ENCODE results near the gene ZNF488.

The ZNF488 gene

DNA sequence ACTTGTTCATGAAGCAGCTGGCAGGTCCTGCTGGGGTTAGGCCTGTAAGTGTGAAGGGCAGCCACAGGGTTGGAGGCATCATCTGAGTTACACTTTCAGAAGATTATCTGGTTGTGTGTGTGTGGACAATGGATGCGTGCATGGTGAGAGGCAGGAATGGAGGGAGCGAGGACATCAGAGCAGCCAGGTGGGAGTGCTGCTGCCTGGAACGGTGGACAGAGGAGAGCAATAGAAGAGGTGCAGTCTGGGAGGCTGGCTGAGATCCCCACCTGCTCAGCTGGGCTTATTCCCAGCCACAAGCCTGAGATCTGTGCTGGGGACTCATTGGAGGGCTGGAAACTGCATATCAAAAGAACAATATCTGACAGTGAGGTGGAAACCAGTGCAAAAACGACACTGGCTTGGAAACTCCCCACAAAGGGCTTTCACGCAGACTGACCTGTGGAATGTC lies 17.9 kb downstream of the ZNF488 start:
- no peak for DNase-seq (ENCODE audit: low spot score)

DNA sequence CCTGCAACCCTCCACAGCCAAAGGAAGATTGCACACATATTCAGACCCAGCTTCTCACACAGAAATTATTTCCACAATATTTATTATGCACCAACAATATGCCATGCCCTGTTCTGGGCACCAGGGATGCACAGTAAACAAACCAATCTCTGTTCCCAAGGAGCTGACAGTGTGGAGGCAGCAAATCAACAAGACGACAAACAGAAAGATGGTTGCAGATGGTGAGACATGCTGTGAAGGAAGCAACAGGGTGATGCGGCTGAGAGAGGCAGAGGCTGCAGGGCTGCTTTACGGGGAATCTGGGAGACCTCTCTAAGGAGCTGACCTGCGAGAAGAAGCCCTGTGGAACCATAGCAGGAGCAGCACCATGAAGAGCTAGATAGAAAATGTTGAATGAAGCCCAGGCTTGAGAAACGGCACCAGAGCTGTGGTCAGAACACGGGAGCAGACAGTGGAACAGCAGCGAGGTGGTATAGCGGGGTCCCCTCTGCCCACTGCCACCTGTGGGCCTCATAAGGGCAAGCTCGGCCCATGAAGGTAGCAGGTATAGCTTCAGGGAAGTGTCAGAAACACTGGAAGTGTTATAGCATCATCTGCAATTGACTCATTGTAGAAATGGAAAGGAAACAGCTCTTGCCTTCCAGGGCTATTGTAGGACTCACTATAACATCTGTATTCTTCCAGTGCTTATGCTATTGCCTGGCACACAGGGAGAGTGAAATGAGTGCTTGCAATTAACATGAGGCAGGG lies 18.5 kb downstream of the ZNF488 start:
- DNase-seq (ENCODE audit: low spot score): no peak

DNA sequence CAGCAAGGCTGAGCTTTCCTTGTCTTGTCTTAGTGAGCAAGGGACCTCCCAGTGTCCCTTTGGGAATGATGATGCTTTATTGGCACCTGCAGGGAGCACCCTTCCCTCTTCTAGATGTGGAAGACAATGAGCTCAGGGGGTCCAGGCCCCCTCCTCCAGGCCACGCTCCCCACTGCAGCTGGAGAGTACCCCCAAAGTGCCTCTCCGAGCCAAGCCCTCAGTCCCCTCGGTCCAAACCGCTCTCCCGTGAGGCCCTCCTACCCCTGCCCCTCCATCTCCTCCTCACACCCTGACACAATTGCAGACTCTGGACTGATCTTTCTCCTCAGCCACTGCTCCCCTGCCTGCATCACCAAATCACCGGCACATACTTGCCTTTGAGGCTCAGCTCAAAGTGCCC lies 19.2 kb downstream of the ZNF488 start:
- DNase-seq (ENCODE audit: low spot score): no peak

DNA sequence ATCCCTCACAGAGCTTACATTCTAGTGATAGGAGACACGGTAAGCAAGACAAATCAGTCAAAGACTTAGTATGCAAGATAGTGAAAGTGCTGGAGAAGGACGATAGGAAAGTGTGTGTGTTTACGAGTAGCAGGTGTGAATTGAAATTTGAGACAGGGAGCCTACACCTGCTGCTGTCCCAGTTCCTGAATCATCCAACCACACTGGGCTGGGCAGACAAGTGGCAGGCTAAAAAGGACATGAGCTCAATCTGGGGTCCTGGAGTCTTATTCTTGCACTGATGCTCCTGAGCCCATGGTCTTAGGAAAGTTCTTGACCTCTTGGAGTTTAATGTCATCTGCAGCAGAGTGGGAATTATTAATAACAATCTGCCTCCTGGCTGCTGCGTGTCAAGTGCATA lies 19.7 kb downstream of the ZNF488 start:
- no peak for DNase-seq (ENCODE audit: low spot score)

DNA sequence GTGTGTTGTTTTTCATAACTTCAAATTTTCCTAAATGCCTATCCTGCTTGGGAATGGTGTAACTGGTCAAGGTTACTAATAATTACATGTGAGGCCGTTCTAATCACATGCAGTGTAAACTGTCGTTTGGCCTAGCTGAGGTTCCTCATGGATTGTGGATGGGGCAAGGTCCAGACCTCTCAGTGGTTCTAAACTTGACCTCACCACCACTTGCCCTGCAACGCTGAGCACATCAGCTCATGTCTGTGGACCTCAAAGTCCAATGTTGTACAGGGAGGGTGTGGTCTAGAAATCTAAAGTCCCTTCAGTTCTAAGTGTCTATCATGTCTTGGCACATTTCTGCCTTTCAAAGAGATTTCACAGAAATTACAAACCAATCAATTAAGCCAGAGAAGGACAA lies 20.3 kb downstream of the ZNF488 start:
- no peak for DNase-seq (ENCODE audit: low spot score)

DNA sequence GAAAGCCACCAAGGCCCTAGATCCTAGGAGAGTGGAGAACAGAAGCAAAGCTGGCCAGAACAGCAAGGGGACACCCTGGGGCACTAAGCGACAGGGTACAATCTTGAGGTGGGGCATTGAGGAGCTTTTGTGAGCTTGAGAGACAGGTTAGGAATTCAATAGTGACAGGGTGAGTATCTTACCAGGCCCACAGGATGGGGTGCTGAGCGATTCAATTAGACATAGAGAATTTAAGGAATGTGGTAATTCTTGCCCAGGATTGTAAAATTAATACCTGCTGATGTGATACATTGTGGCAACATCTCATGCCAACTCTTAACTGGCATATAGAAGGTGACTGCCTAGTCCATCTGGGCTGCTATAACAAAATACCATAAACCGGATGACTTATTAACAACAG lies 21.9 kb downstream of the ZNF488 start:
- no peak for DNase-seq (ENCODE audit: low spot score)

DNA sequence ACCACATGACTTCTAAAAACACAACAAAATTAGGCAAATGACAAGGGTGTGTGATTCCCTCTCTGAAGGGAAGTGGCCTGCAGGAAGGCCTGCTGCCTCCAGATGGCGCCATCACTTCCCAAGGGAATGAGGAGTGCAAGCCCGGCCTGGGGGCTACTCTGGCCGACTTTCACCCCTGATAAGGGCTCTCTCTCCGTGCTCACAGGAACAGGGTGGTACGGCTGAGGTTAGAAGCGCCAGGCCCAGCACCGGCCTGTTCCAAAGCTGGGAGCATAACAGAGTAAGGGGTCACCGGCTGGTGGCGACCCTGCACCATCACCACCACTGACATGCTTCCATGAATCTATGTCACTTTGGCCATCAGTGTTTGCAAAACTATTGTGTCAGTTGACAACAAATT lies 22.8 kb downstream of the ZNF488 start:
- peak; percentile 39 for DNase-seq (ENCODE audit: low spot score)

DNA sequence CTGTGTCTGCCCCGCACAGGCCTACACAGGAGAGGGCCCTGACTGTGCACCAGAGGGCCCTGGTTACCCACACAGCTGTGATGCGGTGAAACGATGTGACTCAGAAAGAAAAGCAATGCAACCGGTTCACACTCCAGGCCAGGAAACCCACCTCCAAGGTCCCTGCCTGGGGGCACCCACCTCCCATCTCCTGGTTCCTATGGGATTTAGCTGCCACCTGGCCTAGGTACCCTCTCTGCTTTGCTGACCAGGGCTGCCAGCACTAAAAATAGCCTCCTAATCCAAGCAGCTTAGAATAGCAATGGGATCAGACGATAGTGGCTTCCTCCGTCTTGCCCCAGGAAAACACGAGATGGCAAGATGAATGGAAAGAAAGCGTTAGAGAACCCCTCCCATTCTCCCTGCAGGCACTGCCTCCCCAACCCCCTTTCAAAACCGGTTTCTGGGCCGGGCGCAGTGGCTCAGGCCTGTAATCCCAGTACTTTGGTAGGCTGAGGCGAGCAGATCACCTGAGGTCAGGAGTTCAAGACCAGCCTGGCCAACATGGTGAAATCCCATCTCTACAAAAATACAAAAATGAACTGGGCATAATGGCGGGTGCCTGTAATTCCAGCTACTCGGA lies 23.6 kb downstream of the ZNF488 start:
- DNase-seq (ENCODE audit: low spot score): no peak

DNA sequence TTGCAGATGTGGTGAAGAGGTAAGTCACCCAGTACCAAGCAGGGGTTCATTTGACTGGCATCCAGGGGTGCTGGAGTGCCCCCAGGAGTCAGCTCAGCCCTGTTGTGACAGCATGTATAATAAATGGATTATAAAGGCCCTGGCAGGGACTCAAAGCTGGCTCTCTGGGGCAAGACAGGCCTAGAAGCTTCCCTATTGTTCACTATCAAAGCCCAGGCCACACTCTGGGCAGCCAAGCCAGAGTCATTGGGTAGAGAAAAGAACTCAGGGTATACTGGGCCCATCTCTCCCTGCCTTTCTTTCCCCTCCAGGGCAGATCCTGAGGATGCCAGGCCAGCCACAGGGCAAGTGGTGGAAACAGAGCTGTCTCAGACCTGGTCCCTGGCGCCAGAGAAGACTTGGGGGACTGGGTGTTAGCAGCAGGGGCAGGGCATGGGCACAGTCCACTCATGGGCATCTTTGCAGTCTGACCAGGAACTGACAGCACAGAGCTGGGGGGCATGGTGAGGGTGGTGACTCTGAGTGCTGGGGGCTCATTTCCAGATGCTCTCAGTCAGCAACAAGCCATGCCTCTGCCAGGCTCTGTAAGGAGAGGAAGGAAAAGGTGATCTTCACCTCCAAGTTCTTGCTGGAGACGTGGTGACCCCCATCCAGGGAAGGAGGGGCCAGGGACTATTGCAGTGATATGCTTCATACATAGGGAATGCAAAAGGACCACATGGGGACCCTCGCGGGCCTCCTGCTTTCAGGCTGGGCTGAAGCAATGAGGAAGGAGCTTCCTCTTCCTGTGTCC lies 24.3 kb downstream of the ZNF488 start:
- peak; percentile 26 for DNase-seq (ENCODE audit: low spot score)

DNA sequence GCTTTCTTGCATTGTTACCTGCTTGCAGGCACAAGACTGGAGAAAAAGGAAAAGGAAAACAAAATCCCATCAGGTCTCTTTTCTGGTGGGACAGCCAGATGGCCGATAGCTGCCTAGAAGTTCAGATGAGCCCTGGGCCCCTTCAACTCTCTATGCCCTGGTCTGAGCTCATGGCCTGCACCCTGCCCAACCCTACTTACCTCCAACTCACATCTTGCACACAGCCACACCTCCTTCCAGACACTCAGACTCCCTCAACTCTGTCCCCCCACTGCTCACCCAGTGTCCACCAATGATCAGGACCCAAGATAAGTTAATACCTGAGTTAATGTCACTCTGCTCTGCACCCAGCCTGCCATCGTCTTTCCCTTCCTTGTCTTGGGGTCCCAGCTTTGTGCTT lies 25.0 kb downstream of the ZNF488 start:
- DNase-seq (ENCODE audit: low spot score): no peak

DNA sequence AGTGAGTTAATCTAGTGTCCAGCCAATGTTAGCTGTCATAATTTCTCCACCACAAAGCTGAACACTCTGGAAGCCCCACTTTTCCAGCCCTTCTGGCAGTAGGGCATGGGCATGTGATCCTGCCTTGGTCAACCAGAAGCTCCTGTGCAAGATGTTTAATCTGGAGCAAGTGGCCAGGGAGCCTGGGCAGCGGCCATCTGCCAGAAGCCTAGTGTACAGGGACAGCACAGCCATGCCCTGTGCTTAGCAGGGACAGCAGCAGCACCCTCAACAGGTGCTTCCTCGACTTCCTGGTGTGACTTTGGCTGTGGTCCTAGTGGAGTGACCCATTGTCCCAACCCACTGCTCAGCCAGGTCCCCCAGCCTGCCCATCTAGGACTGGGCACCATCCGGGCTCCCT lies 25.6 kb downstream of the ZNF488 start:
- no peak for DNase-seq (ENCODE audit: low spot score)

DNA sequence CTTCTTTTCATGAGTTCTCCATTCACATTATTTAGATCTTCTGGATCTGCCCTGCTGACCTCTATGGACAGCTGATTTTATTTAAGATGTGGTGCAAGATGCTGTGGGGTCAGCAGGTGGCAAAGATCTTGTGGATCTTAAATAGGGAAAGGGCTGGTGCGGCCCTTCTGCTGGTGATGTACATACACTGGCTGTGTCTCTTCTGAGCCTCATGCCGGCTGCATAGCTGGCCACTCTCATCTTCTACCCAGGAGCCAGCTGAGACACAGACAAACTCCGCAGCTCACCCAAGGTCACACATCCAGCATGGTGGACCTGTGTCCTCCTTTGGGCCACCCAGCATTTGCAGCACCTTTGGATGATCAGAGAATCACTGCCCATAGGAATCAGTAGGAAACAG lies 26.2 kb downstream of the ZNF488 start:
- DNase-seq (ENCODE audit: low spot score): no peak

DNA sequence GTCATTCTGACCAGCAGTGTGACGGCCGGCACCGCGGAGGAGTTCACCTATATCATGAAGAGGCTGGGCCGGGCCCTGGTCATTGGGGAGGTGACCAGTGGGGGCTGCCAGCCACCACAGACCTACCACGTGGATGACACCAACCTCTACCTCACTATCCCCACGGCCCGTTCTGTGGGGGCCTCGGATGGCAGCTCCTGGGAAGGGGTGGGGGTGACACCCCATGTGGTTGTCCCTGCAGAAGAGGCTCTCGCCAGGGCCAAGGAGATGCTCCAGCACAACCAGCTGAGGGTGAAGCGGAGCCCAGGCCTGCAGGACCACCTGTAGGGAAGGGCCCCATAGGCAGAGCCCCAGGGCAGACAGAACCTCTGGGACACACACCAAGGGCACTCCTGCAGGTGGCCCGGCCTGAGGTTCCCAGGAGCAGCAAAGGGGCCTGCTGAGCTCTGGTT lies 26.9 kb downstream of the ZNF488 start:
- no peak for DNase-seq (ENCODE audit: low spot score)

DNA sequence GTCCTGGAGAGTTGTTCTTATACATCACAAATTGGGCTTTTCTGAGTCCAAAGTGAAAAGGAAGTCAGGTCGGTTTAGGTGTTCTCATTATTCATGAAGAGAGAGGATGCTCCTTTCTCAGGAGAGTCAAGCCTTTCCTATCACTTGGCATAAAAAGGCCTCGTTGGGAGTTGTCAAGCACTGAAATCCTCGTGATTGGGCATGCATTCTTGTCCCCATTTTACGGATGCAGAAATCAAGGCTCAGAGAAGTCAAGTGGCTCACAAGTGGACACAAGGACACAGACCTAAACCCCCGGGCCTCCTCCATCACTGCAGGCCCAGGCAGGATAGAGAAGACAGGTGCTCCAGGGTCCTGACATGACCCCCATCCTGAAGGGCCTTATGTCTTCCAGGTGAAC lies 27.4 kb downstream of the ZNF488 start:
- DNase-seq (ENCODE audit: low spot score): no peak

DNA sequence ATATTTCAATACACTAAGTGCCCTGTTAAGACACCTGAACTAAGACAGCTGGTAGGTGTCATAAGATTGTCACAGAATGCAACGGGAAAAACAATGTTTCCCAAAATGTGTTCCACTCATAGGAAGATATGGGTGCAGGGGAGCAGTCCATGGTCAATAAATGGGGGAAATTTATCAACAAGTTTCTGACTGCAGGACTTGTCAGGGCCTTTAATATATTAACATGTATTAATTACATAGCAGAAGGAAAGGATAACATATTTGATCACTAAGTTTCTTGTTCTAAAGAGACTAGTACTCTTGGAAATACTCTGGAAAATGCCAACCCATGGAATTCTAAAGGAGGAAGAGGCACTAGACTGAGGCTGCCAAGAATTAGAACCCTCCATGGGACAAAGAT lies 29.2 kb downstream of the ZNF488 start:
- DNase-seq (ENCODE audit: low spot score): no peak

DNA sequence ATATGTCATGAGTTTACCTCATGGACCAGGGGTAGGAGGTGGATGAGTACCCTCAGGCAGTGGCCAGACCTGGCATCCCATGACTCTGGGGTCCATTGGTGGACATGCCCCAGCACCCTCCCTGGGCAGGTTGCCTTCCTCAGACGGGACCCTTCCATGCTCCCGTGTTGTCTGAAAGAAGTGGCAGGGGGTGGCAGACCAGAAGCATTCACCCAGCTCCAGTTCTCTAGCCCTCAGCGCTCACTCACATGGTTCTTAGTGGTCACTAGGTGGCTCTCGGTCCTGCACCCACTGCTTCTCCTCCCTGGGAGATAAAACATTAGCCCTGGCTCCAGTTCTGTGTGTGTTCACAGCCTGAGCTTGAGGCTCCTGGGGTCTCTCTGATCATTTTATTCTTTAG lies 29.9 kb downstream of the ZNF488 start:
- DNase-seq (ENCODE audit: low spot score): no peak

DNA sequence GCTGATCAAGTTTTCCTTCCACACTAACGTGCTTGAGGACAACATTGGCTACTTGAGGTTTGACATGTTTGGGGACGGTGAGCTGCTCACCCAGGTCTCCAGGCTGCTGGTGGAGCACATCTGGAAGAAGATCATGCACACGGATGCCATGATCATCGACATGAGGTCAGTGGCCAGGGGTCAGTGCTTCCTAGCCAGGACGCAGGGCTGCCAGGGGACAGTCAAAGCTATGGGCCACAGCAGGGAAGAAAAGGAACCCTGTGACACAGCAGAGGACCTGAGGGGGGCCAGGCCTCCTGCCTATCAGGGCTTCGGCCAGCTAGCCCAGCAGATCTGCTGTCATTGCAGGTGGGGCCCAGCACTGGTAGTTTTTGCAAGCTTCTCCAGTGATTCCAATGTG lies 30.7 kb downstream of the ZNF488 start:
- no peak for DNase-seq (ENCODE audit: low spot score)

DNA sequence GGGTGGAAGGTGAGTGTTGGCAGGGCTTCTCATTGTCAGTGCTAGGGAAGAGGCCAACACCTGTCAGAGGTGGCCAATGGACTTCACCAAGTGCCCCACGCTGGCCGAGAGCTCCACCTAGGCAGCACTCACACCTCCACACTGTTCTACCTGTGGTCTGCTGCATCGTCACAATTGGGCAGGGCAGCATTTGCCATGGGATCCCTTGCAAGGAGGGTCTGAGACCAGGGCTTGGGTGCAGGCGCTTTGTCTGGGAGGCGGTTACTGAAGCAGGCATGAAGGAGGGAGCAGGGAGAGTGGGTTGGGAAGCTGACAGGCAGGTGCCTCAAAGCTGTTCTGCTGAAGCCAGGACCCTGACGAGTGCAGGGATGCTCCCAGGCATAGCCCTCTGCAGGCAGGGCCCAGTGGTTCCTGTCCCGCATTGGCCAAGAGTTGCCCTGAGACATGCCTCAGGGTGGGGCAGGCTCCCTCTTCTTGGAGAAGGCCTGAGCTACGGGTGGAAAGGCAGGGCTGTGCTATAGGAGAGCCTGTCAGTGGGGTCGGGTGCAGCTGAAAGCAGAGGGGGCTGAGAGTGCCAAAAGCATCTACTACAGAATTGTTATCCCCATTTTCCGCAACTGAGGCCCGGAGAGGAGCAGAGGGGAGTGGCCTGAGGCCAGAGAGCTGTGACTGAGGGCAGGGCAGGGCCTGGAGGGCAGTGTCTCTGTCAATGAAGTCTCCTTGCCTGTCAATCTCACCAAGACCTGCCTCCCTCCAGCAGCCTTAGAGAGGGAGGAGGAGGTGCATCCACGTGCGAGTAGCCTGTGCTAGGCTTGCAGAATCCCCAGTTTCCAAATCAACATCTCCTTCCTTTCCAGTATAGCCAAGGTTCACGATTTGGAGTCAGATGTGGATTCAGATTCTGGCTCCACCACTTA lies 31.9 kb downstream of the ZNF488 start:
- DNase-seq (ENCODE audit: low spot score): no peak

DNA sequence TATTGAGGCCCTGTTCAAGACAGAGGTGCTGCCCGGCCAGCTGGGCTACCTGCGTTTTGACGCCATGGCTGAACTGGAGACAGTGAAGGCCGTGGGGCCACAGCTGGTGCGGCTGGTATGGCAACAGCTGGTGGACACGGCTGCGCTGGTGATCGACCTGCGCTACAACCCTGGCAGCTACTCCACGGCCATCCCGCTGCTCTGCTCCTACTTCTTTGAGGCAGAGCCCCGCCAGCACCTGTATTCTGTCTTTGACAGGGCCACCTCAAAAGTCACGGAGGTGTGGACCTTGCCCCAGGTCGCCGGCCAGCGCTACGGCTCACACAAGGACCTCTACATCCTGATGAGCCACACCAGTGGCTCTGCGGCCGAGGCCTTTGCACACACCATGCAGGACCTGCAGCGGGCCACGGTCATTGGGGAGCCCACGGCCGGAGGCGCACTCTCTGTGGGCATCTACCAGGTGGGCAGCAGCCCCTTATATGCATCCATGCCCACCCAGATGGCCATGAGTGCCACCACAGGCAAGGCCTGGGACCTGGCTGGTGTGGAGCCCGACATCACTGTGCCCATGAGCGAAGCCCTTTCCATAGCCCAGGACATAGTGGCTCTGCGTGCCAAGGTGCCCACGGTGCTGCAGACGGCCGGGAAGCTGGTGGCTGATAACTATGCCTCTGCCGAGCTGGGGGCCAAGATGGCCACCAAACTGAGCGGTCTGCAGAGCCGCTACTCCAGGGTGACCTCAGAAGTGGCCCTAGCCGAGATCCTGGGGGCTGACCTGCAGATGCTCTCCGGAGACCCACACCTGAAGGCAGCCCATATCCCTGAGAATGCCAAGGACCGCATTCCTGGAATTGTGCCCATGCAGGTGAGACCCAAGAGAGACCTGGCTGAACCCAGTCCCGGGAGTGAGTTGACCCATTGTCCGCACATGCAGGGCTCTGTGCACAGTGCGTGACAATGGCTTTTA lies 33.1 kb downstream of the ZNF488 start:
- no peak for DNase-seq (ENCODE audit: low spot score)

DNA sequence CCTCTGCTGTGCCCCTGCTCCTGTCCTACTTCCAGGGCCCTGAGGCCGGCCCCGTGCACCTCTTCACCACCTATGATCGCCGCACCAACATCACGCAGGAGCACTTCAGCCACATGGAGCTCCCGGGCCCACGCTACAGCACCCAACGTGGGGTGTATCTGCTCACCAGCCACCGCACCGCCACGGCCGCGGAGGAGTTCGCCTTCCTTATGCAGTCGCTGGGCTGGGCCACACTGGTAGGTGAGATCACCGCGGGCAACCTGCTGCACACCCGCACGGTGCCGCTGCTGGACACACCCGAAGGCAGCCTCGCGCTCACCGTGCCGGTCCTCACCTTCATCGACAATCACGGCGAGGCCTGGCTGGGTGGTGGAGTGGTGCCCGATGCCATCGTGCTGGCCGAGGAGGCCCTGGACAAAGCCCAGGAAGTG lies 34.1 kb downstream of the ZNF488 start:
- no peak for DNase-seq (ENCODE audit: low spot score)

DNA sequence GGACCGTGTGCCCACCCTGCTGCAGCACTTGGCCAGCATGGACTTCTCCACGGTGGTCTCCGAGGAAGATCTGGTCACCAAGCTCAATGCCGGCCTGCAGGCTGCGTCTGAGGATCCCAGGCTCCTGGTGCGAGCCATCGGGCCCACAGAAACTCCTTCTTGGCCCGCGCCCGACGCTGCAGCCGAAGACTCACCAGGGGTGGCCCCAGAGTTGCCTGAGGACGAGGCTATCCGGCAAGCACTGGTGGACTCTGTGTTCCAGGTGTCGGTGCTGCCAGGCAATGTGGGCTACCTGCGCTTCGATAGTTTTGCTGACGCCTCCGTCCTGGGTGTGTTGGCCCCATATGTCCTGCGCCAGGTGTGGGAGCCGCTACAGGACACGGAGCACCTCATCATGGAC lies 34.6 kb downstream of the ZNF488 start:
- DNase-seq (ENCODE audit: low spot score): no peak

Data from globus pallidus (tissue), 1 donor.